Keratinocyte (primary cell): ENCODE measurements around the gene BRSK1.

Experiments
- CTCF ChIP-seq, 3 experiments: IDR thresholded peaks in 1 of 3; conservative IDR thresholded peaks in 1 of 3; optimal IDR thresholded peaks in 1 of 3; 2 replicates in 2 of 3; 3 replicates in 1 of 3; pipeline versions ENCODE3 to v1.5.1; 2011; ENCODE audit warnings: low read length in 3 of 3, mild to moderate bottlenecking in 3 of 3, moderate library complexity in 2 of 3, control low read depth in 1 of 3, inconsistent platforms in 1 of 3; ENCODE audit not compliant: insufficient read depth in 2 of 3; ENCODE audit errors: extremely low read depth in 1 of 3
- EZH2 ChIP-seq: IDR thresholded peaks from one replicate; pipeline ENCODE4 v1.6.1; 2012; ENCODE audit warnings: inconsistent platforms, mild to moderate bottlenecking, low read length, moderate library complexity

GRCh38 chr19:55240713-55241020 is 43.1 kb upstream of the BRSK1 start:
- TF ChIP-seq CTCF (optimal IDR thresholded peaks at IDR 0.05 in 1 of 3, IDR thresholded peaks at IDR 0.05 in 1 of 3, conservative IDR thresholded peaks at IDR 0.05 in 1 of 3; ENCODE audit: extremely low read depth in 1 of 3, insufficient read depth in 2 of 3, low read length in 3 of 3) (no peak), EZH2 (no peak)
